ENCODE data around the gene FAM98A.

Gene FAM98A

GRCh38 chr2:33595385-33595784 lies 3.7 kb downstream of the FAM98A start:
- DNase-seq = no peak

- no peak for DNase-seq
Observed at GRCh38 chr2:33589444-33589843, 9.7 kb downstream of the FAM98A start.

GRCh38 chr2:33588232-33588631 lies 10.9 kb downstream of the FAM98A start:
- no peak for DNase-seq

GRCh38 chr2:33586766-33587165 lies 12.3 kb downstream of the FAM98A start:
- no peak for DNase-seq

DNA sequence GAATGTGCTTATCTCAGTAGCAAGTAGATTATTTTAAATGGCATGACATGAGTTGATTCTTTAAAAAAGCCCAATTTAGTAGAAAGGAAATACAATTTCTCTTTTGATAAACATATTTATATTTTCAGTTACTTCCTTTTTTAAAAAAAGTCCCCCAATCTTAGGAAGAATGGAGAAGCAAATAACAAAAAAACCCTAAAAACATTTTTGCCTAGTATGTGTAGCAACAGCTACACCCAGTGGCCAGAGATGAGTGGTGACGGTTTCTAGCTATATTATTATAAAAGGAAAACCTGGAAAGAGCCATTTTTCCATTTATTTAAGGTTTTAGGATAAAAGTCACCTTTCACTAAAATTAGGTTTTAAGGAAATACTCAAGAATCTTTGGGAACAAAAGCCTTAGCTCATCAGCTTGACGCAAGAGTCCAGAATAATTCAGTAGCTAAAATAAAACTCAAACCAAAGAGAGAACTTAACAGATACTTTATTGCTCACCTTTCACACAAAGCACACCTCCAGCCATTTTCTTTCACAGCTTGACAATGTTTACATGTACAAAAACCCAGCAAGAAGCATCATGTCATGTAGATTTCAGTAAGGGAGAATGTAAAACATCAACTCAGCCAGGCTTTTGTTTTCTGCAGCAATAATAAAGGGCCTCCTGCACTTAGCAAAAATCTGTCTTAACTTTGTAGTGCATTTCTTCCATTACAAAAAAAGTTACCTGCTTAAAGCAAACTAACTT lies 15.7 kb downstream of the FAM98A start:
- peak; percentile 14 for DNase-seq

DNA sequence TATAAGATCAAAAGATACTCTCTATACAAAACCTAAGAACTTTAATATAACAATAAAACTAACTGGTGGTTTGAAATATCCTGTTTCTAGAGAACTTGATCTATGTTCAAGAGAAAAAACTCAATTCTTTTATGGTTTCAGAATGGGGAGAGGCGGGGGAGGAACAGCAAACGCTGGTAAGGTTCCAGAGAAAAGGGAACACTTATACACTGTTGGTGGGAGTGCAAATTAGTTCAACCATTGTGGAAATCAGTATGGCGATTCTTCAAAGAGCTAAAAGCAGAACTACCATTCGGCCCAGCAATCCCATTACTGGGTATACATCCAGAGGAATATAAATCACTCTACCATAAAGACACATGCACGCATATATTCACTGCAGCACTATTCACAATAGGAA lies 17.2 kb downstream of the FAM98A start:
- no peak for DNase-seq

GRCh38 chr2:33579227-33579626 lies 19.9 kb downstream of the FAM98A start:
- DNase-seq = no peak

DNA sequence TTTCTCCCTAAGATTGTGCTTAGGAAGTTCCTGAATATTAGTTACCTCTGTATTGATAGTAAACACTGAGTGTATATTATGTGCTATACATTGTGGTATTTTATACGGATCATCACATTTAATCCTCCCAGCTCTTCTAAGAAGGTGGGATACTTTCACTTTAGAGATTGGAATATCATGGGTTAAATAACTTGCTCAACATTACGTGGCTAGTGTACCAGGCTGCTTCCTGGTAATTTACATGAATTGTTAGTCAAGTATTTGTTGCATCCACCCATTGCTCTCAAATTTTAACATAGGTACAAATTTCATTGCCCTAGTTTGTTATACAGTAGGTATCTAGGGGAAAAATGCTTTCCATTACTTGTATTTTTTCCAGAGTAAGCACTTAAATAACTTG lies 21.4 kb downstream of the FAM98A start:
- no peak for DNase-seq

- no peak for DNase-seq
Observed at GRCh38 chr2:33577084-33577483, 22.0 kb downstream of the FAM98A start.

DNA sequence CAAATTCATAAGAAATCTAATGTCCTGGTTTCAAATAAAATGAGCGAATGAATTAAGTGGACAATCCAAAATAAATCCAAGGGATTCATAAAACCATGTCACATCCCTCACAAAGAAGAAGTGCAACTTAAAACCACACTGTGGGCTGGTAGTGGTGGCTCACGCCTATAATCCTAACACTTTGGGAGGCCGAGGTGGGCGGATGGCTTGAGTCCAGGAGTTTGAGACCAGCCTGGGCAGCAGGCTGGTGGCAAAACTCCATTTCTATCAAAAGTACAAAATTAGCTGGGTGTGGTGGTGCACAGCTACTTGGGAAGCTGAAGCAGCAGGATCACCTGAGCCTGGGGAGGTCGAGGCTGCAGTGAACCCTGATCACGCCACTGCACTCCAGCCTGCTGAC lies 25.4 kb downstream of the FAM98A start:
- no peak for DNase-seq

DNA sequence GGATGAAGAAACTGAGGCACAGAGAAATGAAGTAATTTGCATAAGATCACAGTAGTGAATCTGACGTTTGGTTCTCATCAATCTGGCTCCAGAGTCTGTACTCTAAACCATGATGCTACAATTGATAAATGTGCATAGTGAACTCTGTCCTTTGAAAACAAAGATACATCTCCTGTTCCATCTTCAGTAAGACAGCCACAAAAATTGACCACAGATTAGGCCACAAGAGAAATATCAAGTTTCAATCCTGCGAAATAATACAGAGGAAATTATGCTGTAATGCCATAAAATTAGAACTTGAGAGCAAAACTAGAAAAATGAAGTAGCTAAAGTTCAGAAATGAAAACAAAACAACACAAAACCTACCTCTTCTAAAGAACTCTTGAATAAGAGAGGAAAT lies 28.4 kb downstream of the FAM98A start:
- DNase-seq = no peak

DNA sequence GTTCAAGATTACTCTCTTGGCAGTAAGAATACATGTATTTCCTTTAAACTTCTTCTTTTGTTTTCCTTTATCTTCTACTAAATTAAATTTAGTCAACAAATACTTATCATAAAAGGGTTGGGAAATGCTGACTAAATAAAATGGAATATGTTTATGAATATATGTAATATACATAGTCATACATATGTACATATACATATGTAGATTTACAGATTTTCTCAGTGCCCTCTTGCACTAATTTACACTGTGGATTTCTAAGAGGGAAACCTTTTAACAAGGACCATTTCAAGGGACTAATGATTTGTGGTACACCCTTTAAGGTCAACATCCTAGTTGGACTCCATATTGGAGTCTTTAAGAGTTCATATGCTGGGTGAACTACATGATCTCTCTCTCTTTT lies 37.2 kb downstream of the FAM98A start:
- DNase-seq = no peak

DNA sequence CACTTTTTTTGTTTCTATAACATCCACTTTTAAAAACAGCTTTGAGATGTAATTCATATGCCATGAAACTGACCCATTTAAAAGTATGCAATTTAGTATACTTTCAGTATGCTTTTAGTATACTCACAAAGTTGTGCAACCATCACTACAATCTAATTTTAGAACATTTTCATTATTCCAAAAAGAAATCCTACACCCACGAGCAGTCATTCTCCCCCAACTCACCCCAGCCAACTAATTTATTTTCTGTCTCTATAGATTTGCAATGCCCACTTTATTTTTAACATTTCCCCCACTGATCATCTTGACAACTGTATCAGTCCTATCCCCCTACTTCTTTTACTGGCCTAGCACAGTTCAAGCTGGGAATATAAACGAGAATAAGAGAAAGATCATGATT lies 39.1 kb downstream of the FAM98A start:
- no peak for DNase-seq

GRCh38 chr2:33559328-33559727 lies 39.8 kb downstream of the FAM98A start:
- DNase-seq = no peak

DNA sequence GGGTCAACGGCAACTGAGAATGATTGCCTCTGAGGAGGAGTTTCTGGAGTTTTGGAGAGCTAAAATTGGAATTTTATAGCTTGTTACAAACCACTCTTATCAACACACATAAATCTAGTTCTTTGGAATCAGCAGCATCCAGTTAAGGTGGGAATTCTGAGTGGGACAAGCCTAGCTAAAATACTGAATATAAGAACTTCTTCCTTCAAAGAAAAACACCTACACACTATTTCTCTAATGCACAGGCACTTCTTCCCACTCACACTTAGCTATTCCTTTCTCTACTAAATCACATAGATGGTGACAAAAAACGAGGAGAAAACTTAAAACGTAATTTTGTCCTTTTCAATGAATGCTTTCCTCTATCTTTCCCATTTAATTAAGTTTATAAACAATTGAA lies 43.4 kb downstream of the FAM98A start:
- no peak for DNase-seq

DNA sequence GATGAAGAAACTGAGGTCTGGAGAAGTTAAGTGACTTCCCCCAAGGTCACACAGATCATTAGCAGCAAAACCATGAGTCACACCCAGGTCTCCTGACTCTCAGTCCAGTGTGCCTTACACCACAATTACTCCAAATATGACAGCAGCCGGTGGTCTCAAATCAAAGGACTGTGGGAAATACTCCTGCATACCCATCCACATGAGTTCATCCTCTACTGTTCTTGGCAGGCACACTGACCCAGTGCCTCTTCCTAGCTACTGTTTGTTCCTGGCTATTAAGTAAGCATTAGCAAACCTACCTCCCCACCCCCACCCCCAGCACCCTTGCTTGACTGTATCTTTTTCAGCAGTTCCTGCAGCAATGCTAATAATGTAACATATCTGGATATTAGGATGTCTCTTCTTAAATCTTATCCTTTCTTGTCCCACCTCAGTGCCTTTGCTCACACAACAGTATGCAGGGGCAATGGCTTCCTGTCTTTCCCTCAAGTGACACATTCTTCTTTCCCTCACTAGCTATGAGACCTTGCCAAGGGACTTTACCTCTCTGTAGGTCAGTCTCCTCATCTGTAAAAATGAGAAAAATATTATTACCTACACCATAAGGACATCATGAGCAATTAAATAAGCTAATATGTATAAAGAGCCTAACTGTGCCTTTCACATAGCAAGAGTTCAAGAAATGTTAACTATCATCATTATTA lies 46.2 kb downstream of the FAM98A start:
- DNase-seq = no peak

DNA sequence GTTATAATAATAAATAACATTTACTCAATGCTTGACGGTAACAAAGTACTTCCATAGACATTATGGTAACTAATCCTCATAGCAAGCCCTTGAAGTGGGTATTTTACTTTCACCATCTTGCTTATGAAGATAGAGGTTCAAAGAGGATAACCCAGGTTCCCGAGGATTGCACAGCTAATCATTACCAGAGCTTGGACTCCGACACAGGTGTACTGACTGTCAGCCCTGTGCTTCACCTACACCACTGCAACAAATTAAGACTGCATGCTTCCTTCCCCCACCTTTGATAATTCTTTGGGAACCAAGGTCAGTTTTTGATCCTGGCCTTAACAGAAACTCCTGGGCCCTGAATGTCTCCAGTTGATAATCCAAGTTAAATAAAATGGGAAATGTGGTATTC lies 48.9 kb downstream of the FAM98A start:
- DNase-seq = no peak

DNA sequence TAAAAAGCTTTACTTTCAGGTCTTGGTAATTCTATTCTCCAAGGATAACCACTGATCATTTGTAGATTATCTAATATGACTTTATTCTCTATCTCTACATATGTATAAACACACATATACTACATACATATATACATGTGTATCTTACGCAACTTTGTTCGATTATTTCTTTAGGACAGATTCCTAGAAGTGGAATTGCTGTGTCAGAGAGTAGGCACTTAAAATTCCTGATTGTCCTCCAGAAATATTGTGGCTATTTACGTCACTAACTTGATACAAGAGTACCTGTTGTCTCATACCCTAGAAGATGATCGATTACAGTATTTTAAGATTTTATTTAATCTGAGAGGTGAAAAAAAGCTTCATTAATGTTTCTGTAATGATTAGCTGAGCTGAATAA lies 57.9 kb downstream of the FAM98A start:
- no peak for DNase-seq

DNA sequence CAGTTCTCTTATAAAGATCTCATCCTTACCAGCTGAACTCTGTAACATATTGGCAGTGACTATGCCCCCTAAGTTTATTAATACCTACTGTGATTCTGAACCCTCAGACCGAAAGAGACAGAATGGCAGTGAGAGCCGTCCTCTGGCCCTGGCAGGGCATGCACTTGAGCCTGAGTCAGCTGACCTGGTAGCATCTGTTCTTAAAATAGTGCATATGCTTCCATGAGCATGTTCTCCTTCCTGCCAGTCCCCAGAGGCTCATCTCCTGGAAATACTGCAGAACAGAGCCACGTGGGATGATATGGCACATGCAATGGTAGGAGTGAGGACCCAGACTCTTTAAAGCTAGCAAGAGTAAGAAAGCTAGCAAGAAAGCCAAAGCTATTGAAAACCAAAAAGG lies 63.7 kb downstream of the FAM98A start:
- DNase-seq = no peak
